ENCODE results near the gene DSCAML1.
"Not testable (repeated sequence)": the region's sequence is repeated elsewhere in the genome, so short reads cannot be mapped to it uniquely, and the experiment has no call there.

Gene DSCAML1

DNA sequence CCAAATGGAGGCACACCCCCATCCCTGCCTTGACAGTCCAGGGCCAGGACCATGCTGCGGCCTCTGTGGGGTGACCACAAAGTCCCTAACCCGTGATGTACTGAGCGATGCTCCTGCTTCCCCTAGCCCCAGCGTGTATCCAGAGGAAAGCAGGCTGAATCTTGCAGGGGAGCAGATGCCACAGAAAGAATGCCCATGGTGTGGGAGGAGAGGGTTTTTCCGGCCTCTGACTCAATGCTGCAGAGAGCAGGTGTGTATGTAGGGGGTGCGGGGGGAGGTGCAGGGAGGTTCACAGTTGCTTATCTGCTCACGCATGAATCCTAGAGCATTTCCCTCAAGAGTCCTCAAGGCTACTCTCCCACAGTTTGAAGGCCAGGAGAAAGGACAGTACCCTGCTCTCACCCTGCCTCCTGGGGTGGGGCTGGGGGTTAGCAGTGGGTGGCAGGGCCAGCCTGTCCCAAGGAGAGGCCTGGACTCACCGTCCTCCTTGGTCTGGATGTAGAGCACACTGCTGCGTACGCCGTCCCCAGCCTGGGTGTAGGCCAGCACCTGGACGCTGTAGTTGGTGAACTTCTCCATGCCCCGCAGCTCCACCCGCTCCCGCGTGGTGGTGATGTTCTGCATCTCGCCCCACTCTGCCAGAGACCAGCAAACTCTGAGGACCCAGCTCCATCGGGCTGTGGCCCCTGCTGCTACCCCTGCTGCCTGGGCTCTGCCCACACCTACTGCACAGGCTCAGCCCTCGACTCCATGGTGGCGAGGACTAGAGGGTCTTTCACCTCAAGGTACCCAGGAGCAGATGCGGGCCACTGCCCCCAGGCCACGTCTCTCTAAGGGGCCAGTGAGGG is 338.5 kb downstream of the DSCAML1 start:
- no peak for DNase-seq

DNA sequence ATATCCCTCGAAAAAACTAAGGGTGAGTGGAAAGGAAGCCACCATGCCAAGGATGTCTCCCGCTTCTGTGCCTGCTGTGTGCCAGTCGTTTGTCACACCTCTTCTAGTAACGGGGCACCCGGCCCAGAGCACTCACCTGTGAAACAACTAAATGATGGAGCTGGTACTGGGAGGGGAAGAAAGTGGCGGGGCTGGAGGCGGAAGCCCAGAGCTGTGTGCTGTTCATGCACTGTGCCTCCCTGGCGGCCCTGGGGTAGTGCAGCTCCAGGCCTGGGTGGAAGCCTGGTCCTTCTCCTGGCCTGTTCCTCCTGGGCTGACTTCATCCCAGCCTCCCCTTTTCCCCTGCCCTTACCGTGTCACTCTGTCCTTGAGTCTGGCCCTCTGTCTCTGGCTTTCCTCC is 339.2 kb downstream of the DSCAML1 start:
- no peak for DNase-seq

DNA sequence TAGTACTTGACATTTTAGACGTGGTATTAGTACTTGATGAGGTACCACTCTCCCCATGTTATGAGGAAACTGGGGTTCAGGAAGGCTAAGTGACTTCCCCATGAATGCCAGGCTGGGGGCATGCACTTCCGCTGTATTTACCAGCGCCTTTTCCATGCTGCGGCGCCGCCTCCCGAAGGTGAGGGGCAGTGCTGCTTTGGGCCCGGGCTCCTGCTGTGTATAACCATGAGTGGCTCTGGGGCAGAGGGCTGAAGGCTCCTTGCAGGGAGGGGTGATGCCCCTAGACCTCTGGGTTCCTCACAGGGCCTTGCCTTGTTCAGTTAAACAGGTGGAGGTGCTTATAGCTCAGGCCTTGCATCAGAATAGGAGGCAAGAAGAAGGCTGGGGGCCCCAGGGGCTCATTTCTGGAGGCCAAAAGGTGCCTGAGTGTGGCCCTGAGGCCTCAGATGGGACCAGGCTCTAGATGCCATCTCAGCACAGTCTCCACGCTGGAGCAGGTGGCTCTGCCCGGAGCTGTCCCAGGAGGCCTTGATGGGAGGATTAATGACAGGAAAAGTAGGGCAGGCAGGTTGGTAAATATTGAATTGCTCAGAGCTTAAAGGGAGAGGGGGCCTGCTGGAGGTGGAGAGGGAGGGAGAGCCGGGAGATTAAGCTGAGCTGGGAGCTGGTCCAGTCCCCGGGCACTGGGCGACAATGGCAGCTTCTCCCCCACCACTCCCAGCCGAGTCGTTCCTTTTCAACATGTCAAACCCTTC is 339.8 kb downstream of the DSCAML1 start:
- DNase-seq: no peak

DNA sequence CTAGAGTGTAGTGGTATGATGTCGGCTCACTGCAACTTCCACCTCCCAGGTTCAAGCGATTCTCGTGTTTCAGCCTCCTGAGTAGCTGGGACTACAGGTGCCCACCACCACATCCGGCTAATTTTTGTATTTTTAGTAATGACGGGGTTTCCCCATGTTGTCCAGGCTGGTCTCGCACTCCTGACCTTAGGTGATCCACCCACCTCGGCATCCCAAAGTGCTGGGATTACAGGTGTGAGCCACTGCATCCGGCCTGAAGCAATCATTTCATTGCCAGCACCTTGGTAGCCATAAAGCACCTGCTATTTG is 340.3 kb downstream of the DSCAML1 start:
- DNase-seq: not testable (repeated sequence)

DNA sequence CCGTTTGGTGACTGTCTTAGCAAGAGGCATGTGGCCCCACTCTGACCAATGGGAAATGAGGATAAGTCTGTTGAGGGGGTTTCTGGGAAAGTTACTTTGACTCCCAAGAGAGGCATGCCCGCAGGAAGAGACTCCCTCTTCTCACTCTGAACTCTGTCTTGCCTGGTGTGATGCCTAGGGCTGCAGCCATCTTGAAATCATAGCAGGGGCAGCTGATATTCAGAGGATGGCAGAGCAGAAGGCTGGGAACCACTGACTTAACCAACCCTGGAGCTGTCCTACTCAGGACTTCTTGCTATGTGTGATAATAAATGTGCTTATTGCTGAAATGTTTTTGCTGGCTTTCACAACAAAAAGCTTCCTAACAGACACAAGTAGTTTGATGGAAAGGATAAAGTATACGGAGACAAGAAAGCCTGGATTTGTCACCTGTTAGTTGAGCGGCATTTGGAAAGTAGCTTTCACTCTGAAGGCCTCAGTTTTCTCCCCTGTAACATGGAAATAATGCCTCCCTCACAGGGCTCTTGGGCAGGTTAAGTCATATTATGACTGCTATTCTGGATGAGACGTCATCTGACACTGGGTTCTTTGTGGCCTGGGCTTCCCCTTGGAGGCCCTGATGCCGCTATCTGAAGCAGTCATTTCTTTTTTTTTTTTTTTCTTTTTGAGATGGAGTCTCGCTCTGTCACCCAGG is 340.8 kb downstream of the DSCAML1 start:
- DNase-seq: no peak

DNA sequence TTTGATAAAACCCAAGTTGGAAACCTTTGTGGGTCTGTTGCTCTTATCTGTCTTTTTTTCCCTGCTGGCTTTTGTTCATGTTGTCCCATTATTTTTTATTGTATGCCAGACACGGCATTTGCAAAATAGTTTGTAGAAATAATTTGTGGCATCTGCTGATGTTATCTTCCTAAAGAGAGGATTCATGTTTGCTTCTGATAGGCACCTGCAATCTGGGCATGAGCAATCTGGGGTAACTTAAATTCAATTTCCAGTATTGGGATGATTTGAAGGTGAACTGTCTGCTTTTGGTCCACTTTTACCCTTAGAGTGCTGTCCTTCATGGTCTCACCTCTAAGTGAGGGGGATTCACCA is 342.5 kb downstream of the DSCAML1 start:
- DNase-seq: no peak

DNA sequence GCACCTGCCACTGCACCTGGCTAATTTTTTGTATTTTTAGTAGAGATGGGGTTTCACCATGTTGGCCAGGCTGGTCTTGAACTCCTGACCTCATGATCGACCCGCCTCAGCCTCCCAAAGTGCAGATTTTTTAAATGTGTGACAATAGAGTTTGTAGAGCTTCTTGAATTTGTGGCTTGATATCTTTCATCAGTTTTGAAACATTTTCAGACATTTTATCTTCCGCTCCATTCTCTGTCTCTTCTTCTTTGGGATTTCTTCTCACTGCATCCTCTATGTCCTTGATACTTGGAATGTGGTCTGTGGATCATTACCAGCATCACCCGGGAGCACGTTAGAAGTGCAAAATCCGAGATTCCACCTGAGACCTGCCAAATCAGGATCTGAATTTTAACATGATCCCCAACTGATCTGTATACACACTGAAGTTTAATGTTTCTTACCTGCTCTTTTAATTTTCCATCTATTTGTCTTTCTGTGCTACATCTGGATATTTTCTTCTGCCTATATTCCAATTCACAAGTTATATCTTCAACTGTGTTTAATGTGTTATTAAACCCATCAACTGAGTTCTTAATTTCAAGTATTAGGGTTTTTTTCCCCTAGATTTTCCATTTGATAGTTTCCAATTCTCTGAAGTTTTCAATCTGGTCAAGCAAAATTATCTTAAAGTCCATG is 343.0 kb downstream of the DSCAML1 start:
- DNase-seq: no peak

DNA sequence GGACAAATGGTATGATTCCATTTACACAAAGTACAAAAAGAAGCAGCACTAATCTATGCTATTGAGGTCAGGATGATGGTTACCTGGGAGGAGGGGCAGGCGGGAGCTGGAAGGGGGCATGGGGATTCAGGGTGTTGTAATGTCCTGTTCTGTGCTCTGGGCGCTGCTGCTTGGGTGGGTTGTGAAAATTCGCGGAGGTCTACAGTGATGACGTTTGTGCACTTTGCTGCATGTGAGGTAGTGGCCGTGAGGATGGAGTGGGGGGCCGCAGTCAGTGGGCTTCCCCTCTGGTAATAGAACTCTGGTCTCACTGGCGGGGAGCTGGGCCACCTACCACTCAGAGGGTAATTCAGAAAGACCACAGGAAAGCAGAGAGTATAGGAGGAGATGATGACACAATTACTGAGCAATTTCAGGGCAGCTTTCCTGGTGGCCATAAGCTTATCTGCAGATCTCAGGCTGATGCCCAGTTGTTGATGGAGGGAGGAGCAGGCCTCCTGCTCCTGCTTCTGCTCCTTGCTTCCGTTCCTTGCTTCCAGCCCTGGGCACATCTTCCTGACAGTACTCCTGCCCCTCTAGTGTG is 347.8 kb downstream of the DSCAML1 start:
- no peak for DNase-seq

DNA sequence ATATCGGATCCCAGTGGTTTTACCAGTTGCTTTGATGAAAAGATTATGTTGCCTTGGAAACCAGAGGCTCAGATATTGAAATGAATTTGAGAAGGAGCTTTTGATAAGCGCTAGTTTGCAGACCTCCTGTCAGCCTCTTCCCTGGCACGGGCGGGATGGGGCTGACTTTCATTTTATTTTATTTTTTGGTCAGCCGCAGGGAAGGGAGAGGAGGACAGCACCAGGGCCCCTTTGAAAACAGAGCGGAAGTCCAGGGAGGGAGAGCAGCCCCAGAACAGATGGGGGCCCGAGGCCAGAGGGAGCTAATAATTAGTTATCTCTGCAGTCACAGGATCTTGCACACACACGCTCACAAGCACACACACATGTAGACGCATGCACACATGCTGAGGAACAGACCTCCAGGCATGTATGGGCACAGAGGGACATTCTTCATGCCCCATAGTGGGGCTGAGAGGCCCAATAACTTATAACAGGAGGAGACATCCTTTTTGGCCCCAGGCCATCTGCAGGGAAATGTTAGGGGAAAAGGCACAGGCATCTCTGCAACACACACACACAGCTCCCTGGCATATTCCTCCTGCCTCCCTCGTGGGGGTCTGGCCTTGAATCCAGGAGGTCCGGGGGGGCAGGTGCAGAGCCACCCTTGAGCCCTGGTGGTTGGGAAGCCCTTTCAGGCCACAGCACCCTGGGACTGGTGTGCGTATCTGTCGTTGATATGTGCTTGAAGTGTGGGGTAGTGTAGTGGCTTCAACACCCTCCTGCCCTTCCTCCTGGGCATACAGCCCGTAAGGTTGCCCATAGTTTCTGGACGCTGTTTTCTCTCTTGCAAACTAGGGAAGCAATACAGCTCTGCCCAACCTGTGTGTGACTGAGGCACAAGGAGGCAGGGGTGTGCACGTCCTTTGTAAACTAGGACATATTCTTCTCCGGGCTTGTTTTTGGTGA is 352.0 kb downstream of the DSCAML1 start:
- DNase-seq: no peak

DNA sequence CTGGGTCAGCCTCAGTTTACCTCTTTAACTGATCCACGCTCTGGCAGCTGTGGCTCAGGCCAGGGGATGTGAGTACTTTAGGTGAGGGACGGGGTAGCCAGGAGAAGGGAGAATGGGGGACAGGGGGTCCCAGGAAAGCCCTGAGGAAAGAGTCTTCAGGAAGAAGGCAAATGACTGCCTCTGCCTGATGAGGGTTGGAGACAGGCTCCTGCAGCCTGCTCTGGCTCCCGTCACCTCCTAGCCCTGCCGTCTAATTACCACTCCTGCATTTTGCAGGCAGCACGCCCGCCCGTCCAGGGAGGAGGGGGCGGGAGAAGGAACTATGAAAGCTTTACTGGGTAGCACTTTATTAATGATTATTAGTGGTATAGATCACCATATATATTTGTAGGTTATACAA is 352.8 kb downstream of the DSCAML1 start:
- DNase-seq: no peak

DNA sequence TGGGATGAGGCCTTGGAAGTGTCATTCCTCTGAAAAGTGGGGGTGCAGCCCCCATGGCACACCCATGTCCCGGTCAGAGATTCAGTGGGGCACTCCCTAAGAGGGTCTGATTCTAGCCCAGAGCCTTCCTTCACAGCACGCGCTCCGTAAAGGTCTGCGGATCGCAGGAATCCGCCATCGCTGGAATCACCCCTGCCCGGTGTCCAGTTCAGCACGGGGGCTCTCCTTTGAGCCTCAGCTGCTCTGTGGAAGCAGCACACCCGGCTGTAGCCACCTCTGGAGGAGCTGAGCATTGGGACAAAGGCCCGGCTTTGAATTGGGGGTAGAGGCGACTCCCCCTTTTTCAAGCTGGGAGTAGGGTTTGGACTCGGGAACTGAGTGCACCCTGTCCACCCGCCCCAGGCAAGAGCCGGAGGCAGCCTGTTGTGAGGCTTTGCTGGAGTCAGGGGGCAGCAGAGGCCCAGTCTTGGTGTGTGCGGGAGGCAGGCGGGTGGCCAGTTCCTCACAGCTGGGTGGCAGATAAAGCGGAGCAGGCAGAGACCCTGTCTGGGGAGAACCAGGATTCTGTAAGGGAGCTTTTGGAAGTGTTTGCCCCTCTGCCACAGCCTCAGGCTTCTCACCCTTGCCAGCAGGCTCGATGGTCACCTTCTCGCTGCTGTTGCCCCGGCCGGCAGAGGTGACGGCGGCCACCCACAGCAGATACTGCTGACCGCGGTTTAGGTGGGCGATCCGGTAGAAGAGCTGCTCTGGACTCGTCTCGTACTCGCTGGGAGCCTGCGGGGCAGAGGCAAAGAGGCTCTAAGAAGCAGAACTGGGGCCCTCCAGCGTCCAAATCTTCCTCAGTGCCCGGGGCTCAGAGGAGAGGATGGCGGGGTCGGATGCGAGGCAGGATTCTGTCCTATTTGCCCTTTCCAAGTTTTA is 353.5 kb downstream of the DSCAML1 start:
- peak; percentile 17 for DNase-seq

DNA sequence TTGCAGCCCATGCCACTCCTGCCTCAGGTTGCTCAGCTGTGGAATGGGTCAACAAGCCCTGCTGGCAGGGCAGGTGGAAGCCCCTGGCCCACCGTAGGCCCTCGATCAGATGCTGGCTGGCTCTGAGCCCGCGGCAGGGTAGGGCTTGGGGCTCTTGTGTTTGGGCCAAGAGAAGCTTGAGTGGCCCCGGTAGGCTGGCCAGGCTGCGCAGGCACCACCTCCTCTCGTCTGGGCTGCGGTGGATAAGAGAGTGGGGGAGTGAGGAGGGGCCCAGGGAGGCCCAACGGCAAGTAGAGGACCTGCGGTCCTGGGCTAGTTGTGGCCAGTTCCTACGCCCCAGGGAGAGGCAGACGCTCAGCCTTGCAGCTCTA is 354.2 kb downstream of the DSCAML1 start:
- no peak for DNase-seq

DNA sequence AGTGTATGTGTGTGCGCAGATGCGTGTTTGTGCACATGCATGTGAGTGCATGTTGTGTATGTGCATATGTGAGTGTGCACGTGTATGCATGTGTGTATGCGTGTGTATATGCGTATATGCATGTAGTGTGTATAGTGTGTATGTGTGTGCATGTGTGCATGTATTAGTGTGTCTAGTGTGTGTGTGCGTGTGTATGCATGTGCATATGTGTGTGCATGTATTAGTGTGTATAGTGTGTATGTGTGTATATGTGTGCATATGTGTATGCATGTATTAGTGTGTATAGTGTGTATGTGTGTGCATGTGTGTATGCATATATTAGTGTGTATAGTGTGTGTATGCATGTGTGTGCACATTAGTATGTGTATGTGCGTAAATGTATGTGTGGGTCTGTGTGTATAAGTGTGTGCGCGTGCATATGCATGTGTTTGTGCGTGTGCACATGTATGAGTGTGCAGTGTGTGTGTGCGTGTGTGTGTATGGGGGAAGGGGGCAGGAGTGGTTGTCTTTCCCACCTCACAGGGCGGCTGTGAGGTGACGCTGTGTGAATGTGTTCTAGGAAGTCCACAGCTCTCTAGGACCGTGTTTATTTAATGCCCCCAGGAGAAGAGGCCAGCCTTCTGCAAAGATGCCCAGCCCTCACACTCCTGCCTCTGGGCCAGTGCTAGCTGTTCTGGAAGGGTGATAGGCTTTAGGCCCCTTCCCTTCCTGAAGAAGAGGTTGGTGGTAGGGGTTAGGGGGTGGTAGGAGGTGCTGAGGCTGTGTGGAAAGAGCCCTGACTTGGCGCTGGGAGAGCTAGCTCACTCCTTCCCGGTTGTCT is 354.8 kb downstream of the DSCAML1 start:
- no peak for DNase-seq

DNA sequence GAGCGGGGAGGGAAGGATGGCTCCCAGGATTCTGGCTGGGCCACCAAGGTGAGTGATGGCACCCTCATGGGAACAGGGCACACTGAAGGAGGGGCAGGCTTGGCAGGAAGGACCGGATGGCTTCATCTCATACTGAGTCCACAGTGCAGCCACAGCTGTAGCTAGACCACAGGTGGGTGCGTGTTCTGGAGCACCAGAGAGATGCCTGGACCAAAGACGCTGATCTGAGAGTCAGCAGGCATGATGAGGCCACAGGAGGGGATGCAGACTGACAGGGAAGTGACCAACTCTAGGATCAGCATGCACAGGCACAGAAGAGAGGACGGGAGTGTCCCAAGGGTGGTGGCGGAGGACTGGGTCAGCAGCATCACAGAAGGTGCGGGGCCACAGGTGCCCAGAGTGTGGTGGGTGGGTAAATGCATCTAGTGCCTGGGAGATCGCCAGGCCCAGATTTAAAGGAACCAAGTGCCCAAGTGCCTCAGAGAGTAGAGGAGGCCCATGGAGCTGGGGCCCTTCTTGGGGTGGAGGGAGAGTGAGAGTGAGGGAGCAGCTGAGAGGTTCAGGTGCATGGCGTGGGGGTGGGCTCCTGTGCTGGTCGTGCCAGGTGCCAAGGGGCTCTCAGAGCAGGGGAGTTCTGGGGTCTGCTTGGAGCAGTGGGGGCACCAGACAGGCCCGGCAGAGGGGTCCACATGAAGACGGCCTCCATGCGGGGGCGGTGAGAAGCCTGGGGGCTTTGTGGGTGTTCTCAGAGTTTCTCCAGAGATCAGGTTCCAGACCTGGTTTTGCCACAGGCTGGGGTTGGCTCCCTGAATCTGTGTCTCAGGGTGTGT is 355.7 kb downstream of the DSCAML1 start:
- no peak for DNase-seq

DNA sequence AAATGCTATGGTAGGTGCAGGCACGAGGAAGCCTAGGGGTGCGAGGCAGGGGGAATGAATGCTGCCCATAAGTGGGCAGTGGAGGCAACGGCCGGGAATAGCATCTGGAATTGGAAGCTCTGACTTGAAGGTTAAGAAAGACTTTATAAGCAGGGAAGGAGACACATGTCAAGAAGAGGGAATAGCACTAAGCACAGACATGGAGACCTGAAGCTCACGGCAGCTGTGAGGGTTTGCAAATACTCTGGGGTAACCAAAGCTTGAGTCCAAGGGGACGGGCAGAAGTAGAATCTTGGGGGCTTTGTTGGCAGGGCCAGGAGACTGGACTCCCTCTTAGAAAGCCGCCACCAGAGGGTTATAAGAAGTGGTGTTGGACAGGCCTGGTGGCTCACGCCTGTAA is 356.8 kb downstream of the DSCAML1 start:
- DNase-seq: no peak

DNA sequence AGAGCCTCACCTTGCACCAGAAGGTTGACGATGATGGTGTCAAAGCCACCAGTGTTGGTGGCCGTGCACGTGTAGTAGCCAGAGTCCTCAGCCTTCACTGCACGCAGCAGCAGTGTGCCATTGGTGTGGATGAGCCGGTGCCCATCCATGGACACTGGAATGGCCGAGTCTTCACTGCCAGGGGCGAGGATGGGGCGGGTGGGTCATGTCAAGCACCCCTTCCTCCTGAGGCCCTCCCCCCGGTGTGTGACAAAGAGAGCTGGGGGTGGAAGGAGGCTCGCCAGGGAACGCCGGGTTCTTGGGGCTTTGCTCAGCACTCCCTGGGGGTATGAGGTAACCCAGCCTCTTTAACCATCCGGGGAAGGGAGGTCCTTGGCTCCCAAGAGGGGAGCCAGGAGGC is 357.8 kb downstream of the DSCAML1 start:
- DNase-seq: no peak

DNA sequence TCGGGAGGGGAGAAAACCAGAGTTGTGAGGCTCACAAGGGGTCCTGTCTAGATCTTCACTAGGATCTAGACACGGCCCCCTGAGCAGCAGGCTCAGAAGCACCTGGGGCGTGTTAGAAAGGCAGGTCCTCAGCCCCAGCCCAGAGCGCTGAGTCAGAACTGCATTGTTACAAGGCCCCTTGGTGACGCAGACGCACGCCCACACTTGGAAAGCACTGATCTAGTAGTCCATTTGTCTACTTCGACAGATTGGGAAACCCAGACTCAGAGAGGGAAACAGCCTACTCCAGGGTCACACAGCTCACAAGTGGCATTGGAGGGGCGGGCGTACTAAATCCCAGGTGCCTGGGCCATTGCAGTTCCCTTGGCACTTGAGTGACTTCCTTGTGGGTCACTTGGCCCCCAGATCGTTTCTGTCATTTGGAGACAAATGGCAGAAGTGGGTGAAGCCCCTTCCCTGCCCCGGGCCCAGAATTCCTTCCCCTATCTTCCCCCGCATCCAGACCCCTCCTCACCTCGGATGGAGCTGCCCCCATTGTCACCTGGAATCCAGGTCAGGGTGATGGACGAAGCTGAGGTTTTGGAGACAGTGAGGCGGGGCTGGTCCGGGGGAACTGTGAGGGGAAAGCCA is 358.5 kb downstream of the DSCAML1 start:
- no peak for DNase-seq

DNA sequence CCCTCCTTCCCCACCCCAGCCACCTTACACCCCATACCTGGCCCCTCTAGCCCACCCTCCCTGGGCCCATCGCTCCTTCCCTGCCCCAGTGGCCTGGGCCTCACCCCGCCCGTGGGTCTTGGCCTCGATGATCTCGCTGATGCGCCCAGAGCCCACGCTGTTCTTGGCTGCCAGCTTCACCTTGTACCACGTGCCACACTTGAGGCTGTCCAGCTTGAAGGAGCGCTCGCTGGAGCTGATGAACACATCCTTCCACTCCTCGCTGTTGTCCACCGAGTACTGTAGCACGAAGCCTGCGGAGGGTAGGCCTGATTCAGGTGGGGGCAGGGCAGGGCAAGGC is 359.3 kb downstream of the DSCAML1 start:
- DNase-seq: no peak

All from fibroblast of skin of right biceps (primary cell).